WTC11 (cell line): ENCODE measurements around the gene FGF18.

Experiments used
- CREB1 ChIP-seq: sonication (generic); formaldehyde crosslinking; IDR thresholded peaks from 2 replicates; pipeline ENCODE4 v1.8.0; 2023; ENCODE audit warnings: mild to moderate bottlenecking, missing genetic modification reagents
- FOXK1 ChIP-seq: sonication (generic); formaldehyde crosslinking; IDR thresholded peaks from 2 replicates; pipeline ENCODE4 v1.8.0; 2022; ENCODE audit warnings: mild to moderate bottlenecking, moderate library complexity, missing genetic modification reagents
- NR3C1 ChIP-seq: sonication (generic); formaldehyde crosslinking; conservative IDR thresholded peaks from 2 replicates; pipeline ENCODE4 v1.8.1; 2023; ENCODE audit warnings: low read depth, mild to moderate bottlenecking, missing genetic modification reagents
- ZNF416 ChIP-seq: fragments of 250-450 bp; sonication (Bioruptor Pico); IDR thresholded peaks from 2 replicates; pipeline ENCODE4 v1.9.0; 2021; ENCODE audit warnings: mild to moderate bottlenecking, inconsistent platforms
- TF ChIP-seq, protein P1 (sequence below): fragments of 200-600 bp; IDR thresholded peaks from 2 replicates; pipeline ENCODE4 v1.8.0; 2022; ENCODE audit warnings: antibody characterized with exemption
- TF ChIP-seq, protein P2 (sequence below): sonication (generic); formaldehyde crosslinking; IDR thresholded peaks from 2 replicates; pipeline ENCODE4 v1.8.1; 2023; ENCODE audit warnings: mild to moderate bottlenecking, missing genetic modification reagents, moderate library complexity
- TF ChIP-seq, protein P3 (sequence below): sonication (generic); formaldehyde crosslinking; IDR thresholded peaks from 2 replicates; pipeline ENCODE4 v1.8.1; 2023; ENCODE audit warnings: mild to moderate bottlenecking, moderate library complexity, missing genetic modification reagents
- TF ChIP-seq, protein P4 (sequence below): sonication (generic); formaldehyde crosslinking; IDR thresholded peaks from 2 replicates; pipeline ENCODE4 v1.8.0; 2022; ENCODE audit warnings: mild to moderate bottlenecking, missing genetic modification reagents
- TF ChIP-seq, protein P5 (sequence below): fragments of 250-450 bp; sonication (Bioruptor Pico); IDR thresholded peaks from 2 replicates; pipeline ENCODE4 v2.1.2; 2022; ENCODE audit warnings: mild to moderate bottlenecking, moderate library complexity

DNA sequence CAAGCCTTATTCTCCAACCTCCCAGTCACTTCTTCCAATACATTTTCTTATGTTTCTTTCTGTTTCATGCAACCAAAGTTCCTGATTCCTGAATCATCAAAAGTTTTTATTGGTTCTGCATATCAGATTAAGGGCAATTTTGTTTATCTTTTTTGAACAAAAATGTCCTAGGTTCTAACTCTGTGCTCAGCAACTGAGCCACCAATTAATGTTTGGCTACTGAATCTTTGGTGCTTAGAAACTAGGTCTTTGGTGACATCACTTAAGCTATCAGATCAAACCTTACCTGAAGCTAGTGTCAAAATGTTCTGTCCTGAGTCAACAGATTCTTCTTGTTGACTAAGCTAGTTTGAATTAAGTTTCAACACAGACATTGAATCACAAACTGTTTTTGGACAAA, 56.1 kb downstream of the FGF18 start:
- TF ChIP-seq, protein P1, sequence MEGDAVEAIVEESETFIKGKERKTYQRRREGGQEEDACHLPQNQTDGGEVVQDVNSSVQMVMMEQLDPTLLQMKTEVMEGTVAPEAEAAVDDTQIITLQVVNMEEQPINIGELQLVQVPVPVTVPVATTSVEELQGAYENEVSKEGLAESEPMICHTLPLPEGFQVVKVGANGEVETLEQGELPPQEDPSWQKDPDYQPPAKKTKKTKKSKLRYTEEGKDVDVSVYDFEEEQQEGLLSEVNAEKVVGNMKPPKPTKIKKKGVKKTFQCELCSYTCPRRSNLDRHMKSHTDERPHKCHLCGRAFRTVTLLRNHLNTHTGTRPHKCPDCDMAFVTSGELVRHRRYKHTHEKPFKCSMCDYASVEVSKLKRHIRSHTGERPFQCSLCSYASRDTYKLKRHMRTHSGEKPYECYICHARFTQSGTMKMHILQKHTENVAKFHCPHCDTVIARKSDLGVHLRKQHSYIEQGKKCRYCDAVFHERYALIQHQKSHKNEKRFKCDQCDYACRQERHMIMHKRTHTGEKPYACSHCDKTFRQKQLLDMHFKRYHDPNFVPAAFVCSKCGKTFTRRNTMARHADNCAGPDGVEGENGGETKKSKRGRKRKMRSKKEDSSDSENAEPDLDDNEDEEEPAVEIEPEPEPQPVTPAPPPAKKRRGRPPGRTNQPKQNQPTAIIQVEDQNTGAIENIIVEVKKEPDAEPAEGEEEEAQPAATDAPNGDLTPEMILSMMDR: no peak
- no peak for TF ChIP-seq FOXK1 (CRISPR knock-in tag)
- TF ChIP-seq ZNF416 (CRISPR knock-in tag): no peak
- TF ChIP-seq, protein P2, sequence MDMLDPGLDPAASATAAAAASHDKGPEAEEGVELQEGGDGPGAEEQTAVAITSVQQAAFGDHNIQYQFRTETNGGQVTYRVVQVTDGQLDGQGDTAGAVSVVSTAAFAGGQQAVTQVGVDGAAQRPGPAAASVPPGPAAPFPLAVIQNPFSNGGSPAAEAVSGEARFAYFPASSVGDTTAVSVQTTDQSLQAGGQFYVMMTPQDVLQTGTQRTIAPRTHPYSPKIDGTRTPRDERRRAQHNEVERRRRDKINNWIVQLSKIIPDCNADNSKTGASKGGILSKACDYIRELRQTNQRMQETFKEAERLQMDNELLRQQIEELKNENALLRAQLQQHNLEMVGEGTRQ: no peak
- TF ChIP-seq, protein P3, sequence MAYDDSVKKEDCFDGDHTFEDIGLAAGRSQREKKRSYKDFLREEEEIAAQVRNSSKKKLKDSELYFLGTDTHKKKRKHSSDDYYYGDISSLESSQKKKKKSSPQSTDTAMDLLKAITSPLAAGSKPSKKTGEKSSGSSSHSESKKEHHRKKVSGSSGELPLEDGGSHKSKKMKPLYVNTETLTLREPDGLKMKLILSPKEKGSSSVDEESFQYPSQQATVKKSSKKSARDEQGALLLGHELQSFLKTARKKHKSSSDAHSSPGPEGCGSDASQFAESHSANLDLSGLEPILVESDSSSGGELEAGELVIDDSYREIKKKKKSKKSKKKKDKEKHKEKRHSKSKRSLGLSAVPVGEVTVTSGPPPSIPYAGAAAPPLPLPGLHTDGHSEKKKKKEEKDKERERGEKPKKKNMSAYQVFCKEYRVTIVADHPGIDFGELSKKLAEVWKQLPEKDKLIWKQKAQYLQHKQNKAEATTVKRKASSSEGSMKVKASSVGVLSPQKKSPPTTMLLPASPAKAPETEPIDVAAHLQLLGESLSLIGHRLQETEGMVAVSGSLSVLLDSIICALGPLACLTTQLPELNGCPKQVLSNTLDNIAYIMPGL: no peak
- no peak for TF ChIP-seq CREB1 (CRISPR knock-in tag)
- TF ChIP-seq NR3C1 (CRISPR knock-in tag): no peak
- TF ChIP-seq, protein P4, sequence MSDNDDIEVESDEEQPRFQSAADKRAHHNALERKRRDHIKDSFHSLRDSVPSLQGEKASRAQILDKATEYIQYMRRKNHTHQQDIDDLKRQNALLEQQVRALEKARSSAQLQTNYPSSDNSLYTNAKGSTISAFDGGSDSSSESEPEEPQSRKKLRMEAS (CRISPR knock-in tag): no peak
- TF ChIP-seq, protein P5, sequence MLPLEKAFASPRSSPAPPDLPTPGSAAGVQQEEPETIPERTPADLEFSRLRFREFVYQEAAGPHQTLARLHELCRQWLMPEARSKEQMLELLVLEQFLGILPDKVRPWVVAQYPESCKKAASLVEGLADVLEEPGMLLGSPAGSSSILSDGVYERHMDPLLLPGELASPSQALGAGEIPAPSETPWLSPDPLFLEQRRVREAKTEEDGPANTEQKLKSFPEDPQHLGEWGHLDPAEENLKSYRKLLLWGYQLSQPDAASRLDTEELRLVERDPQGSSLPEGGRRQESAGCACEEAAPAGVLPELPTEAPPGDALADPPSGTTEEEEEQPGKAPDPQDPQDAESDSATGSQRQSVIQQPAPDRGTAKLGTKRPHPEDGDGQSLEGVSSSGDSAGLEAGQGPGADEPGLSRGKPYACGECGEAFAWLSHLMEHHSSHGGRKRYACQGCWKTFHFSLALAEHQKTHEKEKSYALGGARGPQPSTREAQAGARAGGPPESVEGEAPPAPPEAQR (CRISPR knock-in tag): no peak
